Mesenchymal stem cell (in vitro differentiated cells and primary cell): ENCODE data around the gene RACGAP1.

ENCODE experiments used
- DNase-seq: peaks from one replicate; pipeline ENCODE4 v3.0.0-alpha.2; 2013
- H2AFZ ChIP-seq: one replicate; pipeline ENCODE4 v1.6.1; 2013; ENCODE audit warnings: low read depth, mild to moderate bottlenecking, control low read depth, inconsistent platforms, low read length, moderate library complexity
- H2AK5ac ChIP-seq: 2 replicates; pipeline ENCODE4 v1.6.1; 2013; ENCODE audit warnings: low read length, moderate library complexity, mild to moderate bottlenecking, inconsistent platforms; ENCODE audit not compliant: severe bottlenecking
- H2BK120ac ChIP-seq: one replicate; pipeline ENCODE4 v1.6.1; 2013; ENCODE audit warnings: low read depth, mild to moderate bottlenecking, inconsistent platforms, low read length, moderate library complexity
- H2BK12ac ChIP-seq, 2 experiments: one replicate each; pipeline ENCODE4 v1.6.1; 2013; ENCODE audit warnings: inconsistent platforms in 2 of 2, low read length in 2 of 2, mild to moderate bottlenecking in 2 of 2, moderate library complexity in 2 of 2, control low read depth in 1 of 2
- H2BK15ac ChIP-seq: one replicate; pipeline ENCODE4 v1.6.1; 2013; ENCODE audit warnings: mild to moderate bottlenecking, low read depth, inconsistent platforms; ENCODE audit not compliant: poor library complexity, severe bottlenecking
- H2BK5ac ChIP-seq: 2 replicates; pipeline ENCODE4 v1.6.1; 2013; ENCODE audit warnings: low read depth, mild to moderate bottlenecking, low read length, control low read depth, inconsistent platforms; ENCODE audit not compliant: poor library complexity, severe bottlenecking
- H3K14ac ChIP-seq, 2 experiments: one replicate each; pipeline ENCODE4 v1.6.1; 2013; ENCODE audit warnings: inconsistent platforms in 2 of 2, low read length in 2 of 2, control low read depth in 1 of 2, mild to moderate bottlenecking in 1 of 2, moderate library complexity in 1 of 2
- H3K18ac ChIP-seq, 2 experiments: one replicate each; pipeline ENCODE4 v1.6.1; 2013; ENCODE audit warnings: inconsistent platforms in 2 of 2, low read length in 2 of 2, control low read depth in 1 of 2, low read depth in 1 of 2, mild to moderate bottlenecking in 1 of 2
- H3K23ac ChIP-seq, 2 experiments: one replicate each; pipeline ENCODE4 v1.6.1; 2013; ENCODE audit warnings: inconsistent platforms in 2 of 2, low read length in 2 of 2, mild to moderate bottlenecking in 2 of 2, moderate library complexity in 2 of 2, control low read depth in 1 of 2
- H3K27ac ChIP-seq: 2 replicates; pipeline ENCODE4 v1.5.1; 2013; ENCODE audit warnings: mild to moderate bottlenecking, moderate library complexity, low read length, control low read depth, inconsistent platforms; ENCODE audit not compliant: poor library complexity, severe bottlenecking
- H3K27me3 ChIP-seq, 2 experiments: 2 replicates each; pipeline versions ENCODE4 v1.6.1 to v1.7.0; 2013; ENCODE audit warnings: low read length in 2 of 2, mild to moderate bottlenecking in 2 of 2, moderate library complexity in 2 of 2, control low read depth in 1 of 2, inconsistent platforms in 1 of 2; ENCODE audit not compliant: control insufficient read depth in 1 of 2, insufficient read depth in 1 of 2
- H3K36me3 ChIP-seq, 2 experiments: 2 replicates each; pipeline versions ENCODE4 v1.6.1 to v1.7.0; 2013; ENCODE audit warnings: low read length in 2 of 2, control low read depth in 1 of 2, inconsistent platforms in 1 of 2, low read depth in 1 of 2, mild to moderate bottlenecking in 1 of 2; ENCODE audit not compliant: insufficient read depth in 2 of 2, control insufficient read depth in 1 of 2
- H3K4ac ChIP-seq, 2 experiments: one replicate each; pipeline ENCODE4 v1.6.1; 2013; ENCODE audit warnings: inconsistent platforms in 2 of 2, low read length in 2 of 2, mild to moderate bottlenecking in 2 of 2, moderate library complexity in 2 of 2, control low read depth in 1 of 2, low read depth in 1 of 2
- H3K4me1 ChIP-seq: 2 replicates; pipeline ENCODE4 v1.6.1; 2013; ENCODE audit warnings: low read depth, low read length, control low read depth; ENCODE audit not compliant: control insufficient read depth, insufficient read depth
- H3K4me2 ChIP-seq: 2 replicates; pipeline ENCODE4 v1.6.1; 2013; ENCODE audit warnings: low read length, mild to moderate bottlenecking, inconsistent platforms; ENCODE audit not compliant: poor library complexity, severe bottlenecking
- H3K4me3 ChIP-seq, 2 experiments: 2 replicates each; pipeline versions ENCODE4 v1.5.1 to v1.7.0; 2013; ENCODE audit warnings: low read length in 2 of 2, mild to moderate bottlenecking in 2 of 2, control low read depth in 1 of 2, low read depth in 1 of 2; ENCODE audit not compliant: insufficient read depth in 1 of 2
- H3K79me1 ChIP-seq: replicated peaks from 2 replicates; pipeline ENCODE4 v1.6.1; 2013; ENCODE audit warnings: mild to moderate bottlenecking, control low read depth, low read length, inconsistent platforms; ENCODE audit not compliant: poor library complexity, severe bottlenecking
- H3K9ac ChIP-seq: 2 replicates; pipeline ENCODE4 v1.7.0; 2013; ENCODE audit warnings: mild to moderate bottlenecking, low read length, moderate library complexity
- H3K9me3 ChIP-seq: 2 replicates; pipeline ENCODE4 v1.7.0; 2013; ENCODE audit warnings: mild to moderate bottlenecking, low read length; ENCODE audit not compliant: control insufficient read depth
- H4K8ac ChIP-seq: one replicate; pipeline ENCODE4 v1.6.1; 2013; ENCODE audit warnings: inconsistent platforms, mild to moderate bottlenecking, low read length, moderate library complexity
- H4K91ac ChIP-seq: one replicate; pipeline ENCODE4 v1.6.1; 2013; ENCODE audit warnings: mild to moderate bottlenecking, low read length, inconsistent platforms
- WGBS: methylation state at CpG from one replicate; pipeline ENCODE4 v1.1.7; 2013; ENCODE audit warnings: mixed read lengths; 5-methylcytosine and 5-hydroxymethylcytosine counted together

RACGAP1 gene

DNA sequence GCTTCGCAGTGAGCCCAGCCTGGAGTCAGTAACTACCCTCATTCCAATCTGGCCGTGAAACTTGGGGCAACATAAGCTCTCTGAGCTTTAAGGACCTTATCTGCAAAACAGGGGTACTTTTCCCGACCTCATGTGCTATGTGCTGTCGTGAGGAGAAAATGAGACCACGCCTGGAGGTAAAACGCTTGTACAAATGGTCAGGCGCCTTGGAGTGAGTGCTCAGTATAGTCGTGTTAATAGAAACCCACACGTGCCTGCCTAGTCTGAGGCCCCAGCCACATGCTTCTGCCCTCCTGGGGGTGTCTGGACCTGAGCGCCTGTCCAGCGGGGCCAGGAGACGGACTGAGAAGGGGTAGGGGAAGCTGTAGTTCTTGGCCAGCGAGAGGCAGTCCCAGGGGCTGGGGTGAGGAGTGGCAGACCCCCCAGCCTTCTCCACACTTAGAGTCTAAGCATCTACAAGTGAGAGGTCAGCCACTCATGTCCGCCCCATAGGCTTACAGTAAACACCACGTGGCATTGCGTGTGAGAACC is 58.7 kb downstream of the RACGAP1 start:
- Histone ChIP-seq H3K27me3 (peaks cover 65 to 78% of the 10 kb centered on the region in 2 experiments), H3K9ac (no peak overlapping the region), H2BK15ac (no peak overlapping the region), H3K79me1 (no peaks in the 10 kb centered on the region), H3K14ac (no peak overlapping the region), H3K18ac (no peak overlapping the region), H2AFZ (no peak overlapping the region), H2BK5ac (no peak overlapping the region), H4K91ac (no peak overlapping the region), H3K23ac (no peak overlapping the region), H2BK120ac (no peak overlapping the region), H3K9me3 (no peaks in the 10 kb centered on the region), H2AK5ac (no peak overlapping the region), H3K27ac (no peak overlapping the region), H4K8ac (no peak overlapping the region), H2BK12ac (peak overlapping the region in 1 of 2 experiments; percentile 55), H3K4me2 (no peak overlapping the region), H3K36me3 (no peaks in the 10 kb centered on the region), H3K4me1 (peaks cover 27% of the 10 kb centered on the region), H3K4ac (no peak overlapping the region), H3K4me3 (no peak overlapping the region)
- WGBS = 29% methylated on average over 15 of the region's 16 CpGs
- no peak for DNase-seq

DNA sequence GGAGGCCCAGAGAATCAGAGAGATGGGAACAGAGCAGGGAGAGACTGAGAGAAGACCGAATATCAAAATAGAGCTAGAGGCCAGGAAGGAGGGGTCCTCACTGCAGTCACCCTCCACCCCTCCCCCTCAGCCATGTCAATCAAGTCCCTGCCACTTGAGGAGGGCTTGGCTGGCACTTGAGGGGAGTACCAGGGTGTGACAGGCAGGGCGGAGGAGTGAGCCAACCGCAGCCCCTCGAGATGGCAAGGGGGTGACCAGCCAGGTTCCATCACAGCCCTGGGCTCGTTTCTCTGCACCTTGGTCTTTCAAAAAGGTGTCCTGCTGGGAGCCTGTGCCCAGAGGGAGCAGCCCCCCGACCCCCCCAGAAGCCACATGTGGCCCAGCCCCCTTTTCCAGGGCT is 59.5 kb downstream of the RACGAP1 start:
- Histone ChIP-seq H3K18ac (no peak overlapping the region), H2BK12ac (no peak overlapping the region), H4K8ac (no peak overlapping the region), H3K27me3 (peaks cover 64 to 74% of the 10 kb centered on the region in 2 experiments), H3K9ac (no peak overlapping the region), H3K9me3 (no peaks in the 10 kb centered on the region), H3K36me3 (no peaks in the 10 kb centered on the region), H2AK5ac (no peak overlapping the region), H3K4me3 (no peak overlapping the region), H2AFZ (no peak overlapping the region), H2BK5ac (no peak overlapping the region), H3K27ac (no peak overlapping the region), H4K91ac (no peak overlapping the region), H2BK120ac (no peak overlapping the region), H3K79me1 (no peaks in the 10 kb centered on the region), H3K4me1 (peaks cover 34% of the 10 kb centered on the region), H3K4ac (no peak overlapping the region), H3K23ac (no peak overlapping the region), H2BK15ac (no peak overlapping the region), H3K4me2 (no peak overlapping the region), H3K14ac (no peak overlapping the region)
- WGBS = 62% methylated on average over 5 of the region's 6 CpGs
- no peak for DNase-seq

GRCh38 chr12:49964849-49965624 is 60.3 kb downstream of the RACGAP1 start:
- Histone ChIP-seq H2BK12ac (no peak overlapping the region), H3K4me2 (no peak overlapping the region), H3K9ac (no peak overlapping the region), H2AK5ac (no peak overlapping the region), H3K4me3 (no peak overlapping the region), H3K23ac (no peak overlapping the region), H3K9me3 (no peaks in the 10 kb centered on the region), H2BK15ac (no peak overlapping the region), H3K27me3 (peaks cover 64 to 74% of the 10 kb centered on the region in 2 experiments), H3K79me1 (no peaks in the 10 kb centered on the region), H2BK5ac (no peak overlapping the region), H3K36me3 (no peaks in the 10 kb centered on the region), H3K14ac (no peak overlapping the region), H4K8ac (no peak overlapping the region), H2AFZ (no peak overlapping the region), H3K4ac (no peak overlapping the region), H3K4me1 (peaks cover 37% of the 10 kb centered on the region), H2BK120ac (no peak overlapping the region), H3K27ac (no peak overlapping the region), H3K18ac (no peak overlapping the region), H4K91ac (no peak overlapping the region)
- DNase-seq = no peak
- WGBS = 73% methylated on average over 10 of the region's 13 CpGs

DNA sequence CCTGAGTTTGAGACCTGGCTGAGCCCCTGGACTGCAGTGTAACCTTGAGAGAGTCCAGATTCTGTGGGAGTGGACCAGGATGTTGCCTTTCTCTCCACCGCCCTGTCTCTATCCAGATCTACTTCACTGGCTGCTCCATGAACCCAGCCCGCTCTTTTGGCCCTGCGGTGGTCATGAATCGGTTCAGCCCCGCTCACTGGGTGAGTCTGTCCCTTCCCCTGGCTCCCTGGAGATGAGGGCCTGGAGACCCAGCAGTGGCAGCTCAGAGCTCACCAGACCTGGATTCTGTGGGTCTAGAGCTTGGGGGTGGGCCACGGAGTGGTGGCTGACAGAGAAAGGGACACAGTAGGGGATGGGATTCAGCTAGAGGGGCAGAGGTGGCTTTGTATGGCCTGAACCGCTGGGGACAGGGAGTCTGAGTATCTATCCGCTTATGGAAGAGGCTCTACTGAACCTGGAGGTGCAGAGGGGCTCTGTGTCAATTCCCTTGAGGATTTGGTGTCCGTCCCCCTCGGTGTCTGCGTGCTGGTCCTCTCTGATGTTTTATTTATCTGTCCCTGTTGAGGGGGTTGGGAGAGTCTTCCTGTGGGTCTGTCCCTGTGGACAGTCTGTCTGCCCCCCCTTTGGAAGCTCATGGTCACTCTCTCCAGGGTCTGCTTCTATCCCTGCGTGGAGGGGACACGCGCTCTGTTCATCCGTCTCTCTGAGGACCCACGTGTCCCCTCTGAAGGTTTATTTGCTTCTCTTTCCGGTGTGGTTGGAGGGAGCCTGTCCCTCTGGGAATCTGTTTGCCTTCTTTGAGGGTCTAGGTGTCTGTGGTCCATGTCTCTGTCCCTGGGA is 61.1 kb downstream of the RACGAP1 start:
- Histone ChIP-seq H2AK5ac (no peak overlapping the region), H3K4me2 (no peak overlapping the region), H3K4me3 (no peak overlapping the region), H3K4ac (no peak overlapping the region), H2BK15ac (peak overlapping the region; percentile 38), H2BK12ac (no peak overlapping the region), H3K9ac (no peak overlapping the region), H4K91ac (no peak overlapping the region), H3K36me3 (no peaks in the 10 kb centered on the region), H4K8ac (no peak overlapping the region), H3K9me3 (no peaks in the 10 kb centered on the region), H3K4me1 (peaks cover 43% of the 10 kb centered on the region), H2BK5ac (no peak overlapping the region), H3K27ac (no peak overlapping the region), H3K18ac (no peak overlapping the region), H2AFZ (no peak overlapping the region), H3K79me1 (no peaks in the 10 kb centered on the region), H3K14ac (no peak overlapping the region), H2BK120ac (no peak overlapping the region), H3K23ac (no peak overlapping the region), H3K27me3 (peaks cover 64 to 74% of the 10 kb centered on the region in 2 experiments)
- 88% methylated on average over 16 of the region's 17 CpGs for WGBS
- DNase-seq = no peak
